Activated T-cell treated with anti-CD3 and anti-CD28 coated beads, Interleukin-2, amount 50 U/mL, for 48 hours (primary cell): ENCODE measurements around the gene HK3.

ENCODE experiments used
- DNase-seq, 2 experiments: peaks; one replicate each; pipeline ENCODE4 v3.0.0-alpha.2; 2020

Gene HK3

GRCh38 chr5:176847148-176847547, 52.0 kb downstream of the HK3 start:
- no peak for DNase-seq

GRCh38 chr5:176846335-176847140, 52.6 kb downstream of the HK3 start:
- peak; percentile 25 to 43 for DNase-seq

- no peak for DNase-seq
Observed at GRCh38 chr5:176845392-176845713, 53.8 kb downstream of the HK3 start.

- DNase-seq: no peak
Observed at GRCh38 chr5:176844706-176845391, 54.3 kb downstream of the HK3 start.

GRCh38 chr5:176844281-176844680, 54.9 kb downstream of the HK3 start:
- DNase-seq: no peak

GRCh38 chr5:176843673-176844072, 55.5 kb downstream of the HK3 start:
- no peak for DNase-seq

GRCh38 chr5:176837707-176838115, 61.4 kb downstream of the HK3 start:
- peak; percentile 77 to 85 for DNase-seq

GRCh38 chr5:176836811-176837706, 62.1 kb downstream of the HK3 start:
- DNase-seq: no peak

- no peak for DNase-seq
Observed at GRCh38 chr5:176835918-176836317, 63.2 kb downstream of the HK3 start.

GRCh38 chr5:176833286-176833685, 65.9 kb downstream of the HK3 start:
- no peak for DNase-seq

GRCh38 chr5:176832162-176832561, 67.0 kb downstream of the HK3 start:
- DNase-seq: no peak

GRCh38 chr5:176831425-176831824, 67.7 kb downstream of the HK3 start:
- DNase-seq: no peak

GRCh38 chr5:176830995-176831423, 68.1 kb downstream of the HK3 start:
- DNase-seq: no peak
